Myocyte (in vitro differentiated cells): Measurements from ENCODE around the gene CDH4. TPM values are rescaled to one million over a fixed set of nuclear protein-coding genes. Genes with fewer than 3 reads are reported as not detected.

Experiments
- DNase-seq: peaks from one replicate; pipeline ENCODE4 v3.0.0-alpha.2; 2012; ENCODE audit warnings: low read depth
- total RNA-seq: library from RNA; depleted of rRNA; stranded (reverse); fragments of >200 nt; gene quantifications from 2 replicates; pipeline ENCODE4 v1.2.3, GENCODE V29; 2014

The CDH4 gene
- total RNA-seq, 1 donor from 2014 or later: 0.45 TPM

- DNase-seq: no peak
Observed at GRCh38 chr20:61644378-61645076, 392.5 kb downstream of the CDH4 start.

- DNase-seq: no peak
Observed at GRCh38 chr20:61645732-61646131, 393.7 kb downstream of the CDH4 start.

- no peak for DNase-seq
Observed at GRCh38 chr20:61646453-61646852, 394.4 kb downstream of the CDH4 start.

- no peak for DNase-seq
Observed at GRCh38 chr20:61646986-61647385, 394.9 kb downstream of the CDH4 start.

GRCh38 chr20:61647702-61648101 lies 395.6 kb downstream of the CDH4 start:
- no peak for DNase-seq

GRCh38 chr20:61649105-61649859 lies 397.2 kb downstream of the CDH4 start:
- DNase-seq: no peak

GRCh38 chr20:61649860-61650162 lies 397.8 kb downstream of the CDH4 start:
- no peak for DNase-seq

GRCh38 chr20:61650912-61651733 lies 399.1 kb downstream of the CDH4 start:
- no peak for DNase-seq

- DNase-seq: no peak
Observed at GRCh38 chr20:61652146-61652545, 400.1 kb downstream of the CDH4 start.

GRCh38 chr20:61654726-61655125 lies 402.7 kb downstream of the CDH4 start:
- no peak for DNase-seq

GRCh38 chr20:61655591-61655990 lies 403.5 kb downstream of the CDH4 start:
- no peak for DNase-seq

GRCh38 chr20:61656198-61656597 lies 404.1 kb downstream of the CDH4 start:
- DNase-seq: no peak

GRCh38 chr20:61657721-61658377 lies 405.8 kb downstream of the CDH4 start:
- no peak for DNase-seq

GRCh38 chr20:61658563-61658962 lies 406.5 kb downstream of the CDH4 start:
- DNase-seq: no peak

- DNase-seq: no peak
Observed at GRCh38 chr20:61659246-61659993, 407.4 kb downstream of the CDH4 start.

GRCh38 chr20:61659994-61660346 lies 407.9 kb downstream of the CDH4 start:
- DNase-seq: no peak

- no peak for DNase-seq
Observed at GRCh38 chr20:61660559-61660958, 408.5 kb downstream of the CDH4 start.

GRCh38 chr20:61661025-61661424 lies 409.0 kb downstream of the CDH4 start:
- no peak for DNase-seq

GRCh38 chr20:61661583-61661982 lies 409.5 kb downstream of the CDH4 start:
- DNase-seq: no peak

GRCh38 chr20:61662226-61662967 lies 410.3 kb downstream of the CDH4 start:
- no peak for DNase-seq
